Neuronal stem cell (in vitro differentiated cells): Measurements from ENCODE around the gene SMC4.

Source experiments
- DNase-seq: peaks from one replicate; pipeline ENCODE4 v3.0.0-alpha.2; 2013; ENCODE audit warnings: low spot score
- H2AFZ ChIP-seq: one replicate; pipeline ENCODE4 v1.6.1; 2013; ENCODE audit warnings: mild to moderate bottlenecking, low read length, inconsistent platforms
- H2AK5ac ChIP-seq: 2 replicates; pipeline ENCODE4 v1.6.1; 2013; ENCODE audit warnings: low read depth, mild to moderate bottlenecking, inconsistent platforms, low read length, moderate library complexity, mixed read lengths
- H2BK120ac ChIP-seq: 2 replicates; pipeline ENCODE4 v1.6.1; 2013; ENCODE audit warnings: low read depth, mild to moderate bottlenecking, inconsistent platforms, low read length, moderate library complexity, mixed read lengths
- H2BK12ac ChIP-seq: one replicate; pipeline ENCODE4 v1.6.1; 2013; ENCODE audit warnings: low read length, inconsistent platforms
- H2BK15ac ChIP-seq: 2 replicates; pipeline ENCODE4 v1.6.1; 2013; ENCODE audit warnings: mild to moderate bottlenecking, low read length, inconsistent platforms, mixed read lengths
- H2BK5ac ChIP-seq: one replicate; pipeline ENCODE4 v1.6.1; 2013; ENCODE audit warnings: inconsistent platforms, mild to moderate bottlenecking, low read length, moderate library complexity
- H3K14ac ChIP-seq: one replicate; pipeline ENCODE4 v1.6.1; 2013; ENCODE audit warnings: low read length, inconsistent platforms
- H3K18ac ChIP-seq: 2 replicates; pipeline ENCODE4 v1.6.1; 2013; ENCODE audit warnings: low read length, inconsistent platforms
- H3K23ac ChIP-seq: 2 replicates; pipeline ENCODE4 v1.6.1; 2013; ENCODE audit warnings: low read depth, mild to moderate bottlenecking, mixed read lengths, low read length, inconsistent platforms; ENCODE audit not compliant: poor library complexity
- H3K27ac ChIP-seq: replicated peaks from 3 replicates; pipeline ENCODE4 v1.5.1; 2013; ENCODE audit warnings: low read length, inconsistent platforms
- H3K27me3 ChIP-seq, 3 experiments: 2 replicates each; pipeline ENCODE4 v1.6.1; 2013; ENCODE audit warnings: low read length in 3 of 3, mild to moderate bottlenecking in 2 of 3, inconsistent platforms in 1 of 3, low read depth in 1 of 3, mixed read lengths in 1 of 3, moderate library complexity in 1 of 3; ENCODE audit not compliant: control insufficient read depth in 3 of 3, insufficient read depth in 3 of 3
- H3K36me3 ChIP-seq, 2 donors: replicated peaks in 1 of 2; 2 replicates each; pipeline ENCODE4 v1.6.1; 2013; ENCODE audit warnings: low read length in 2 of 2; ENCODE audit not compliant: control insufficient read depth in 2 of 2, insufficient read depth in 2 of 2
- H3K4ac ChIP-seq: 2 replicates; pipeline ENCODE4 v1.6.1; 2013; ENCODE audit warnings: inconsistent platforms, mild to moderate bottlenecking, low read length, moderate library complexity
- H3K4me1 ChIP-seq, 2 donors: 1 replicate in 1 of 2; 2 replicates in 1 of 2; pipeline ENCODE4 v1.6.1; 2013; ENCODE audit warnings: low read length in 2 of 2, low read depth in 1 of 2; ENCODE audit not compliant: control insufficient read depth in 2 of 2, insufficient read depth in 1 of 2
- H3K4me2 ChIP-seq: one replicate; pipeline ENCODE4 v1.6.1; 2013; ENCODE audit warnings: mild to moderate bottlenecking, low read length, inconsistent platforms; ENCODE audit not compliant: insufficient read depth, poor library complexity, severe bottlenecking
- H3K4me3 ChIP-seq, 2 donors: 2 replicates each; pipeline ENCODE4 v1.5.1; 2013; ENCODE audit warnings: low read length in 2 of 2, mild to moderate bottlenecking in 2 of 2, inconsistent platforms in 1 of 2, moderate library complexity in 1 of 2
- H3K79me1 ChIP-seq: one replicate; pipeline ENCODE4 v1.6.1; 2013; ENCODE audit warnings: low read depth, mild to moderate bottlenecking, inconsistent platforms, low read length, moderate library complexity
- H3K9ac ChIP-seq: one replicate; pipeline ENCODE4 v1.6.1; 2013; ENCODE audit warnings: mild to moderate bottlenecking, low read depth, low read length, inconsistent platforms; ENCODE audit not compliant: poor library complexity
- H3K9me3 ChIP-seq, 2 donors: replicated peaks in 1 of 2; 2 replicates each; pipeline versions ENCODE3 to v1.6.1; 2013; ENCODE audit warnings: low read length in 2 of 2, mild to moderate bottlenecking in 2 of 2, inconsistent platforms in 1 of 2, low read depth in 1 of 2, mixed read lengths in 1 of 2, moderate library complexity in 1 of 2; ENCODE audit not compliant: control insufficient read depth in 2 of 2, insufficient read depth in 1 of 2
- H4K8ac ChIP-seq: one replicate; pipeline ENCODE4 v1.6.1; 2013; ENCODE audit warnings: low read depth, mild to moderate bottlenecking, inconsistent platforms, low read length, moderate library complexity
- H4K91ac ChIP-seq: one replicate; pipeline ENCODE4 v1.6.1; 2013; ENCODE audit warnings: low read length, low read depth, mild to moderate bottlenecking, inconsistent platforms; ENCODE audit not compliant: poor library complexity
- WGBS, 2 donors: extraction: QIAGEN DNeasy Blood & Tissue Kit; methylation state at CpG; one replicate each; pipeline ENCODE4 v1.1.7; 2013; ENCODE audit warnings: missing lambda C conversion rate in 2 of 2, mixed read lengths in 1 of 2; ENCODE audit not compliant: insufficient read length in 2 of 2, insufficient replicate concordance in 1 of 2; ENCODE audit errors: extremely low coverage in 2 of 2; 5-methylcytosine and 5-hydroxymethylcytosine counted together

Gene SMC4

DNA sequence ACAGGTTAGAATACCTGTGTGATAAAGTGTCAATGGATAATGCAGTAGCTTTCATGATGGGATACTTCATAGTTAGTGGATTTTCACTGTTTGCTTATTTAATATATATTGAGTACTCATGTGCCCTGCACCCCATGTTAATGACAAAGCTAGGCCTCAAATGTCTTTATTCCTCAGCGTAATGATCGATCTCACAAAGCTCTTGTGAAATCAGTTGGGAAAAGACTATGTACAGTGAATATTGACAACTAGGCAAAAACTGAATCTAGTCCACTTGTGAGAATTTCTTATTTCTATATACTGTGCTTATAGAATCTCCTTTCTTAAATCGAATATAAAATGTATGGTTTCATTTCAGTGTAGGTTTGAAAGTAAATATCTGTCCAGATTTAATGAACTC is 17.9 kb downstream of the SMC4 start:
- Histone ChIP-seq H3K9me3 (no peaks in the 10 kb centered on the region), H2BK12ac (no peak overlapping the region), H2AFZ (no peak overlapping the region), H3K27me3 (no peaks in the 10 kb centered on the region), H2BK15ac (no peak overlapping the region), H3K4ac (no peak overlapping the region), H3K79me1 (no peaks in the 10 kb centered on the region), H3K4me2 (no peak overlapping the region), H3K14ac (no peak overlapping the region), H3K18ac (no peak overlapping the region), H3K36me3 (peaks cover 30 to 100% of the 10 kb centered on the region in 2 donors), H4K91ac (no peak overlapping the region), H2AK5ac (no peak overlapping the region), H2BK120ac (no peak overlapping the region), H4K8ac (no peak overlapping the region), H3K9ac (no peak overlapping the region), H3K23ac (no peak overlapping the region), H3K27ac (no peak overlapping the region), H2BK5ac (no peak overlapping the region), H3K4me1 (no peaks in the 10 kb centered on the region), H3K4me3 (no peak overlapping the region)
- DNase-seq: no peak
- no CpG with 5 or more reads among the region's 3 CpGs for WGBS, 2 donors

DNA sequence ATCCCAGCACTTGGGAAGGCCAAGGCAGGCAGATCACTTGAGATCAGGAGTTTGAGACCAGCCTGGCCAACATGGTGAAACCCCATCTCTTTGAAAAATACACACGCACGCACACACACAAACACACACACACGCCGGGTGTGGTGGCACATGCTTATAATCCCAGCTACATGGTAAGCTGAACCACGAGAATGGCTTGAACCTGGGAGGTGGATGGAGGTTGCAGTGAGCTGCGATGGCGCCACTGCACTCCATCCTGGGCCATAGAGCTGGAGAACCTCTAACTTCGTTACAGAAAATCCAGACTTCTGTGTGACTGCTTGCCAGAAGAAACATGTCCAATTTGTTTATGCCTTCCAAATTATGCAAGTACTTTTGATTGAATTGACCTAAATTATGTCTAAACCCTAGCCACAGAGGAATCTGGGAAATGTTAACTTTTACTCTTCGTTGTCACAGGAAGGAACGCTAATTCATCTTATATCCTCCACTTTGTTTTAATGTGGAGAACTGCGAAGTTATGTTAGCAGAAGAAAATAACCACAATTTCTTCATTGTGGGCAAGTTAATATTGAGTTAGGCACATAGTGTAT is 28.5 kb downstream of the SMC4 start:
- Histone ChIP-seq H2BK15ac (no peak overlapping the region), H3K14ac (no peak overlapping the region), H3K79me1 (no peaks in the 10 kb centered on the region), H3K23ac (no peak overlapping the region), H2BK5ac (no peak overlapping the region), H2BK12ac (no peak overlapping the region), H3K9me3 (no peaks in the 10 kb centered on the region), H3K4me1 (no peaks in the 10 kb centered on the region), H4K91ac (no peak overlapping the region), H3K4ac (no peak overlapping the region), H3K9ac (no peak overlapping the region), H3K18ac (no peak overlapping the region), H2BK120ac (no peak overlapping the region), H4K8ac (no peak overlapping the region), H2AK5ac (no peak overlapping the region), H3K4me2 (no peak overlapping the region), H3K27ac (no peak overlapping the region), H3K27me3 (no peaks in the 10 kb centered on the region), H3K36me3 (peaks cover 21 to 100% of the 10 kb centered on the region in 2 donors), H2AFZ (no peak overlapping the region), H3K4me3 (no peak overlapping the region)
- no CpG with 5 or more reads among the region's 11 CpGs for WGBS, 2 donors
- no peak for DNase-seq

DNA sequence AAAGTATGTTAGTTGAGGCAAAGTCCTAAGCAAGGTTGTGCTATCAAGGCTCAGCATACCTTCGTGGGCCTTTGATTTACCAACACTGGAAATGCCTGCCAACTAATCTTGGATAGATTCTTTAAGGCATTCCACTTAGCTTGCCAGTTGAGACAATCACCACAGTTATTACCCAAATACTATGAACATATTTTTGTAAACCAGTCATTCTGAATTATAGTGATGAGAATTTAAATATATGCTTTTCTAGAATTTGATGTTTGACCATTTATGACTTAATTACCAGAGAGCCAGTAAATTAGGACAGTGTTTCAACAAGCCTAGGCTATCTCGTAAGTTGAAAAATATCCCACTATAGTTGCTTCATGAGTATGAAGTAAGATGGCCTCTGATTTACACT is 34.6 kb downstream of the SMC4 start:
- H3K4me1 ChIP-seq: no peaks in the 10 kb centered on the region
- no peaks in the 10 kb centered on the region for H3K9me3 ChIP-seq
- no CpG with 5 or more reads among the region's 2 CpGs for WGBS, 2 donors
- no peak overlapping the region for H3K4ac ChIP-seq
- no peak overlapping the region for H2BK120ac ChIP-seq
- no peak overlapping the region for H2BK12ac ChIP-seq
- no peak overlapping the region for H4K8ac ChIP-seq
- H4K91ac ChIP-seq: no peak overlapping the region
- H3K27ac ChIP-seq: no peak overlapping the region
- no peak overlapping the region for H2BK5ac ChIP-seq
- no peak overlapping the region for H2AFZ ChIP-seq
- H3K14ac ChIP-seq: no peak overlapping the region
- H3K4me3 ChIP-seq: no peak overlapping the region
- no peak for DNase-seq
- no peak overlapping the region for H2BK15ac ChIP-seq
- H3K27me3 ChIP-seq: no peaks in the 10 kb centered on the region
- no peak overlapping the region for H3K9ac ChIP-seq
- H3K36me3 ChIP-seq: peaks cover 15 to 82% of the 10 kb centered on the region in 2 donors
- H3K23ac ChIP-seq: no peak overlapping the region
- no peaks in the 10 kb centered on the region for H3K79me1 ChIP-seq
- H2AK5ac ChIP-seq: no peak overlapping the region
- H3K18ac ChIP-seq: no peak overlapping the region
- no peak overlapping the region for H3K4me2 ChIP-seq

DNA sequence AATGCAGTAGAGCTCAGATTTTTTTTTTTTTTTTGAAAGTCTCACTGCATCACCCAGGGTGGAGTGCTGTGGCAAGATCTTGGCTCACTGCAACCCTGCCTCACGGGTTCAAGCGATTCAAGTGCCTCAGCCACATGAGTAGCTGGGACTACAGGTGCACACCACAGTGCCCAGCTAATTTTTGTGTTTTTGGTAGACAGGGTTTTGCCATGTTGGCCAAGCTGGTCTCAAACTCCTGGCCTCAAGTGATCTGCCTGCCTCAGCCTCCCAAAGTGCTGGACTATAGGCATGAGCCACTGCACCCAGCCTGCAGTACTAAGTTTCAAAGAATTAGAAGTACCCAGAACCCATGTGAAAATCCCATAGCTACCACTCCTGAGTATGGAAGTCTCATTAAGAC is 35.6 kb downstream of the SMC4 start:
- Histone ChIP-seq H3K4me2 (no peak overlapping the region), H3K14ac (no peak overlapping the region), H2BK120ac (no peak overlapping the region), H2BK5ac (no peak overlapping the region), H3K4me3 (no peak overlapping the region), H3K27ac (no peak overlapping the region), H3K4ac (no peak overlapping the region), H2BK15ac (no peak overlapping the region), H2AK5ac (no peak overlapping the region), H3K79me1 (no peaks in the 10 kb centered on the region), H3K9me3 (no peaks in the 10 kb centered on the region), H3K23ac (no peak overlapping the region), H2BK12ac (no peak overlapping the region), H3K9ac (no peak overlapping the region), H4K8ac (no peak overlapping the region), H3K4me1 (no peaks in the 10 kb centered on the region), H3K18ac (no peak overlapping the region), H3K36me3 (peaks cover 13 to 72% of the 10 kb centered on the region in 2 donors), H2AFZ (no peak overlapping the region), H4K91ac (no peak overlapping the region), H3K27me3 (no peaks in the 10 kb centered on the region)
- DNase-seq: no peak
- WGBS, 2 donors: no CpG with 5 or more reads among the region's 2 CpGs
